Measurements from ENCODE around the gene PPP1R37. TPM values are rescaled to one million over a fixed set of nuclear protein-coding genes. Genes with fewer than 3 reads are reported as not detected.

The PPP1R37 gene
- total RNA-seq, 1 experiment from 2014 or later: 33.6 TPM

DNA sequence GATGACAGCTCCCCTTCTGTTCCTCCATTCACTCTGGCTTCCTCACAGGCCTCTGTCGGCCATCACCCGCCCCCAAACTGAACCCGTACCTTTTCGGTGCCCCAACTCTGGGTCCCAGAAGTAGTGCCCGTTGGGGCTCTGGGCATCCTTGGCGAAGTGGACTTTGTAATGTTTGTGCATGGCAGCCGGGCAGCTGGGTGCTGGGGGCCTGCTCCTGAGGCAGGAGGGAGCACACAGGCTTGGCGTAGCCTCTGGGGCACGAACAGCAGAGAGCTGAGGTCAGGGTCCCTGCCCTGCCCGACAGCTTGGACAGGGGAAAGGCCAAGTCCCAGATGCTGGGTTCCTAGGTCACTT, 67.0 kb downstream of the PPP1R37 start:
- Histone ChIP-seq H3K23ac (ENCODE audit: insufficient read length, low read depth, low read length) (no peak overlapping the region), H3K18ac (ENCODE audit: insufficient read length, low read depth, low read length) (no peak overlapping the region), H3K79me2 (ENCODE audit: insufficient read depth, low read length) (no peaks in the 10 kb centered on the region), H3K27ac (ENCODE audit: insufficient read length, low read depth, low read length) (no peak overlapping the region), H2BK15ac (ENCODE audit: low read depth, low read length) (no peak overlapping the region), H3K9me3 (ENCODE audit: control insufficient read depth, low read depth, low read length) (no peaks in the 10 kb centered on the region), H2BK5ac (ENCODE audit: insufficient read length, low read length) (no peak overlapping the region), H3K56ac (ENCODE audit: insufficient read length, low read depth, low read length) (no peak overlapping the region), H4K20me1 (ENCODE audit: control insufficient read depth, insufficient read depth, insufficient read length) (no peaks in the 10 kb centered on the region), H2AK5ac (ENCODE audit: insufficient read length, low read length) (no peak overlapping the region), H4K91ac (ENCODE audit: insufficient read length, low read depth, low read length) (no peak overlapping the region), H3K27me3 (ENCODE audit: insufficient read depth, low read length) (no peaks in the 10 kb centered on the region), H3K4me1 (ENCODE audit: insufficient read depth, low read length) (no peaks in the 10 kb centered on the region), H4K5ac (ENCODE audit: insufficient read length, low read depth, low read length) (no peak overlapping the region), H3K23me2 (ENCODE audit: insufficient read length, low read depth, low read length, poor library complexity, severe bottlenecking) (no peaks in the 10 kb centered on the region), H4K8ac (replicated peaks; ENCODE audit: insufficient read length, low read depth, low read length) (no peak overlapping the region), H3T11ph (ENCODE audit: low read length) (no peak overlapping the region), H3K4ac (ENCODE audit: low read depth, low read length) (no peak overlapping the region), H2BK20ac (ENCODE audit: low read depth, low read length, poor library complexity, severe bottlenecking) (no peak overlapping the region), H2BK120ac (ENCODE audit: low read depth, low read length, poor library complexity, severe bottlenecking) (no peak overlapping the region), H3K79me1 (ENCODE audit: insufficient read depth, low read depth, low read length, poor library complexity, severe bottlenecking) (no peaks in the 10 kb centered on the region), H3K14ac (ENCODE audit: insufficient read depth, low read length) (no peak overlapping the region), H3K9ac (ENCODE audit: extremely low read depth, insufficient read length, low read length) (no peak overlapping the region), H2AFZ (ENCODE audit: low read length) (no peak overlapping the region), H3K4me2 (ENCODE audit: insufficient read depth, insufficient read length, low read length) (no peak overlapping the region), H2BK12ac (ENCODE audit: insufficient read length, low read depth, low read length) (no peak overlapping the region)
- TF ChIP-seq, protein P1, sequence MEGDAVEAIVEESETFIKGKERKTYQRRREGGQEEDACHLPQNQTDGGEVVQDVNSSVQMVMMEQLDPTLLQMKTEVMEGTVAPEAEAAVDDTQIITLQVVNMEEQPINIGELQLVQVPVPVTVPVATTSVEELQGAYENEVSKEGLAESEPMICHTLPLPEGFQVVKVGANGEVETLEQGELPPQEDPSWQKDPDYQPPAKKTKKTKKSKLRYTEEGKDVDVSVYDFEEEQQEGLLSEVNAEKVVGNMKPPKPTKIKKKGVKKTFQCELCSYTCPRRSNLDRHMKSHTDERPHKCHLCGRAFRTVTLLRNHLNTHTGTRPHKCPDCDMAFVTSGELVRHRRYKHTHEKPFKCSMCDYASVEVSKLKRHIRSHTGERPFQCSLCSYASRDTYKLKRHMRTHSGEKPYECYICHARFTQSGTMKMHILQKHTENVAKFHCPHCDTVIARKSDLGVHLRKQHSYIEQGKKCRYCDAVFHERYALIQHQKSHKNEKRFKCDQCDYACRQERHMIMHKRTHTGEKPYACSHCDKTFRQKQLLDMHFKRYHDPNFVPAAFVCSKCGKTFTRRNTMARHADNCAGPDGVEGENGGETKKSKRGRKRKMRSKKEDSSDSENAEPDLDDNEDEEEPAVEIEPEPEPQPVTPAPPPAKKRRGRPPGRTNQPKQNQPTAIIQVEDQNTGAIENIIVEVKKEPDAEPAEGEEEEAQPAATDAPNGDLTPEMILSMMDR (conservative IDR thresholded peaks at IDR 0.05): no peak
- no peaks in the 10 kb centered on the region for H3K36me3 Mint-ChIP-seq (ENCODE audit: insufficient read depth in 1 of 3, low read depth in 3 of 3)
- no peak for DNase-seq
- H3K27me3 Mint-ChIP-seq (ENCODE audit: low read depth): peaks cover 61% of the 10 kb centered on the region
- H3K9me3 Mint-ChIP-seq: no peaks in the 10 kb centered on the region
- H3K4me3 Mint-ChIP-seq: no peak overlapping the region
- peaks cover 5 to 34% of the 10 kb centered on the region in 2 experiments; a peak in 3 of 4 replicates for H3K4me1 Mint-ChIP-seq
- WGBS (ENCODE audit: extremely low coverage, insufficient read length, low lambda C conversion rate): no CpG with 5 or more reads among the region's 10 CpGs
- no peak overlapping the region for H3K27ac Mint-ChIP-seq

Data from H9 (cell line).